HuH-7.5 (cell line): ENCODE results near the gene PEX19.
"Not testable (repeated sequence)": the region's sequence is repeated elsewhere in the genome, so short reads cannot be mapped to it uniquely, and the experiment has no call there.

Source experiments
- DNase-seq: peaks from one replicate; pipeline ENCODE4 v3.0.0; 2011; ENCODE audit warnings: low spot score

Gene PEX19, protein sequence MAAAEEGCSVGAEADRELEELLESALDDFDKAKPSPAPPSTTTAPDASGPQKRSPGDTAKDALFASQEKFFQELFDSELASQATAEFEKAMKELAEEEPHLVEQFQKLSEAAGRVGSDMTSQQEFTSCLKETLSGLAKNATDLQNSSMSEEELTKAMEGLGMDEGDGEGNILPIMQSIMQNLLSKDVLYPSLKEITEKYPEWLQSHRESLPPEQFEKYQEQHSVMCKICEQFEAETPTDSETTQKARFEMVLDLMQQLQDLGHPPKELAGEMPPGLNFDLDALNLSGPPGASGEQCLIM

GRCh38 chr1:160284782-160285344 is at the start of gene PEX19:
Gene PEX19, minus strand, starts transcription at chr1:160285133. Its CDS starts 9 bp downstream, at chr1:160285124.
- peak; percentile 66 for DNase-seq

- DNase-seq = no peak
Measured at GRCh38 chr1:160332516-160332915, 47.6 kb upstream of the PEX19 start.

DNA sequence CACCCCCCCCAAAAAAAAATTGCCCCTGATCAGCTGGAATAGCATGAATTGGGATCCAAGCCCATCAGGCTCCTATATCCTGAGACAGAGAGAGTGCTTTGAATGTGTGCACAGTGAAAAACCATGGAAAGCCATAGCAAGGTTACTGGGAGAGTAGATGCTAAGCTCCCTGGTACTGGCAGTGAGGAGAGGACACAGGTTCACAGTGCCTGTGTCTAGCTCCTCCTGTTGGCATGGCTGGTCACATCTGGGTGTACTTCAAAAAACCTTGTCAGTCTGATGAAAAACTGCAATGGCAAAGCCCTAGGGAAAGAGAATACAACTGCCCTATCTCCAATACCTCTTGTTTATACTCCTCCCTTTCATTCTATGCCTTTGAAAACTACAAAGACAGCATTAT is 45.2 kb upstream of the PEX19 start:
- no peak for DNase-seq

DNA sequence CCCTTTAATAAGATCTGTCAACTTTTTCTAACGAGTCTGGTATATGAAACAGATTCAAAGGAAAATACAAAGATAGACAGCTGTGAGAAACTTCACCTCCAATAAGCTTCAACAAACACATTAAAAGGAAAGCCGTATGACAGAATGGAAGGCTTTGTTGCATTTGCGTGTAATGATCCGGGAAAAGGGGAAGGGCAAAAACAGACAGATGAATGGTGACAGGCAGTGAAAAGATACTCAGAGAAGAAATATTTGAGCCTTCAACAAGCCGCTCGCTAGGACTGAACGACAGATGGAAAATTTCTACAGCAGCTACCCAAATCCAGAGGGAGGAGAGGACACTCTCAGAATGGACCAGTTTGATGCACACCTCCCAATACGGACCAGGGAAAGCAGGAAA is 43.3 kb upstream of the PEX19 start:
- no peak for DNase-seq

GRCh38 chr1:160326418-160326817 is 41.5 kb upstream of the PEX19 start:
- no peak for DNase-seq

- no peak for DNase-seq
Measured at GRCh38 chr1:160325252-160325651, 40.3 kb upstream of the PEX19 start.

DNA sequence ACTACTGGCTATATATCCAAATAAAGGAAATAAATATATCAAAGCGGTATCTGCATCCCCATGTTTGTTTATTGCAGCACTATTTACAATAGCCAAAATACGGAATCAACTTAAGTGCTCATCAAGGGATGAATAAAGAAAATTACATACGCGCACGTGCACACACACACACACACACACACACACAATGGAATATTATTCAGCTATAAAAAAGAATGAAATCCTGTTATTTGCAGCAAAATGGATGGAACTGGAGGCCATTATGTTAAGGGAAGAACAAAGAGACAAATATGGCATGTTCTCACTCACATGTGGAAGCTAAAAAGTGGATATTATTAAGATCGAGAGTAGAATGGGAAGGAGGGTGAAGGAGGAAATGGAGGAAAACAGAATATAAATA is 37.9 kb upstream of the PEX19 start:
- no peak for DNase-seq

DNA sequence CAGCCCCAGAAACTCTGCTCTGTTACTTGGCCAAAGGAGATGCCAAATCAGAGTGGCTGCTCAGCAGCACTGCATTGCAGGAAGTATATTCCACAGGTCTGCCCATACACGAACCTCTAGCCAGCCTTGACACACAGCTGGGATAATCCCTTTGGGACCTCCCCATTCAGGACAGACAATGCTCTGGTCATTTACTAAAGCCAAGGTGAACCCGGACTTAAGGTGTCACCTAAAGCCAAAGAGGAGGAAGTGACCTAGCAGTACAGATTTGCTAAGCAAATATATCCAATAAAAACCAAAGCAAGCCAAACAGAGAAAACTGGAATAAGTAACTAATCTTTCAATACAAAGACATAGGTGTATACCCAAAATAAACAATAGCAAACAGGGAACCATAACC is 30.4 kb upstream of the PEX19 start:
- no peak for DNase-seq

- no peak for DNase-seq
Measured at GRCh38 chr1:160309571-160309970, 24.6 kb upstream of the PEX19 start.

DNA sequence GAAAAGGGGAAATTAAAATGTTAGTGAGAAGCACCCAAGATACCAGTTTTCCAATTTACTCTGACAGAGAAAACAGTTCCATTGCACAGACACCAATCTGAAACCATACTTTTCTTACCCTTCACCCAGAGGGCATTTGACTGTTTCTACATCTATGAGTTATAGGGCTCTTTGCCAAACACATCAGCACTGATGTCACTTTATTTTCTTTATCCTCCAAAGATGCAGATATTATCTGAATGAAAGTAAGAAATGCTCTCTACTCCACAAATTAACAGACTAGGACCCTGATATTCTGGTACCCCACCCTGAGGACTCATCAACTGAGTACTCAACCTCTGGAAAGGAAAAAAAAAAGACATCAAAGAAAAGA is 24.2 kb upstream of the PEX19 start:
- no peak for DNase-seq

- DNase-seq = no peak
Measured at GRCh38 chr1:160308451-160309184, 23.7 kb upstream of the PEX19 start.

GRCh38 chr1:160307118-160307791 is 22.3 kb upstream of the PEX19 start:
- no peak for DNase-seq

DNA sequence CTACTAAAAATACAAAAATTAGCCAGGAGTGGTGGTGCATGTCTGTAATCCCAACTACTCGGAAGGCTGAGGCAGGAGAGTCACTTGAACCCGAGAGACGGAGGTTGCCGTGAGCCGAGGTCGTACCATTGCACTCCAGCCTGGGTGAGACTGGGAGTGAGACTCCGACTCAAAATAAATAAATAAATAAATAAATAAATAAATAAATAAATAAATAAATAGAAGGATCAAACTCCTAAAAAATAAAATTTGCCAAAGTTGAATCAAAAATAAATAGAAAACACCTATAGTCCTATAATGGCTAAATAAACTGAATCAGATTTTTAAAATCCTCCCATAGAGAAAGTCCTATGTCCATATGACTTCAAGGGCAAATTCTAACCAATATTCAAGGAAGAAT is 15.2 kb upstream of the PEX19 start:
- DNase-seq = no peak

GRCh38 chr1:160296036-160296435 is 11.1 kb upstream of the PEX19 start:
- DNase-seq = no peak

GRCh38 chr1:160293020-160293968 is 8.4 kb upstream of the PEX19 start:
- DNase-seq = no peak

- DNase-seq = peak; percentile 19
Measured at GRCh38 chr1:160291248-160292220, 6.6 kb upstream of the PEX19 start.

- DNase-seq = not testable (repeated sequence)
Measured at GRCh38 chr1:160287769-160288168, 2.8 kb upstream of the PEX19 start.

DNA sequence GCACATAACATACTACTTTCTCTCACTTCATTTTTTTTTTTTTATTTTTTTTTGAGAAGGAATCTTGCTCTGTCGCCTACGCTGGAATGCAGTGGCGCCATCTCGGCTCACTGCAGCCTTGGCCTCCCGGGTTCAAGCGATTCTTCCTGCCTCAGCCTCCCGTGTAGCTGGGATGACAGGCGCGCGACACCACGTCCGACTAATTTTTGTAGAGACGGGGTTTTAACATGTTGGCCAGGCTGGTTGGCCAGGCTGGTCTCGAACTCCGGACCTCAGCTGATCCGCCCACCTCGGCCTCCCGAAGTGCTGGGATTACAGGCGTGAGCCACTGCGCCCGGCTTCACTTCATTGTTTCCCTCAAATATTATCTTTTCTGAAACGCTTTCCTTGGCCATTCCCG is 573 bp upstream of the PEX19 start:
- no peak for DNase-seq

- peak; percentile 18 for DNase-seq
Measured at GRCh38 chr1:160284220-160284781, 632 bp downstream of the PEX19 start.

DNA sequence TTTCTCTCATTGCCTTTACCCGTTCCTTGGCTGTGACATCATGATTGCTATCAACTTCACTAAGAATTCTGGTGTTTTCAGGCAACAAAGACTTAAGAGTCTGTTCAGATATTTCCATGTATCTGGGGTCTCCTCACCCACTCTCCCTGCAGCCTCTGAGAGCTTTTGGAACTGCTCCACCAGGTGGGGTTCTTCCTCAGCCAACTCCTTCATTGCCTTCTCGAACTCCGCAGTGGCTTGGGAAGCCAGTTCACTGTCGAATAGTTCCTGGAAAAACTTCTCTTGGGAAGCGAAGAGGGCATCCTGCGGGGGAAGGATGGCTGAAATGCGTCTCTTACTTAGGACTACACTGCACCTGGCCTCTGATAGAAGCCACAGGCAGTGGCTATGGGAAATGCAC is 2.1 kb downstream of the PEX19 start:
- DNase-seq = no peak
